ENCODE results near the gene ACTR3C.
"Not testable (repeated sequence)": the region's sequence is repeated elsewhere in the genome, so short reads cannot be mapped to it uniquely, and the experiment has no call there.

ACTR3C gene

DNA sequence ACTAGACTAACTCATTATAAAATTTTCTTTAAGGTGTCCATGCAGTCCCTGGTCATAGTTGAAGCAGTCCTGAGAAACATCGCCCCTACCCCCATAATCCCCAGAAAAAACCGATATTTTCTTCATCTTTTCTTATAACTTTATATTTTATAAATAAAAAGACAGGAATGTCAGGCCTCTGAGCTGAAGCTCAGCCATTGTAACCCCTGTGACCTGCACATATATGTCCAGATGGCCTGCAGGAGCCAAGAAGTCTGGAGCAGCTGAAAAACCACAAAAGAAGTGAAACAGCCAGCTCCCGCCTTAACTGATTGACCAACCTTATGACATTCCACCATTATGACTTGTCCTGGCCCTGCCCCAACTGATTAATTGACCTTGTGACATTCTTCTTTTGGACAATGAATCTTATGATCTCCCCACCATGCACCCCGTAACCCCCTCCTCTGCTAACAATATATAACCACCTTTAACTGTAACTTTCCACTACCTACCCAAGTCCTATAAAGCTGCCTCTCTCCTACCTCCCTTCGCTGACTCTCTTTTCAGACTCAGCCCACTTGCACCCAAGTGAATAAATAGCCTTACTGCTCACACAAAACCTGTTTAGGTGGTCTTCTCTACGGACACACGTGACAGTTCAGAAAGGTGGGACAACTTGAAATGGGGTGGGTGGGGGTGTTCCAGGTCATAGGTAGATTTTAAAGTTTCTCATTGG, 10.5 kb downstream of the ACTR3C start:
- ATAC-seq = not testable (repeated sequence)

DNA sequence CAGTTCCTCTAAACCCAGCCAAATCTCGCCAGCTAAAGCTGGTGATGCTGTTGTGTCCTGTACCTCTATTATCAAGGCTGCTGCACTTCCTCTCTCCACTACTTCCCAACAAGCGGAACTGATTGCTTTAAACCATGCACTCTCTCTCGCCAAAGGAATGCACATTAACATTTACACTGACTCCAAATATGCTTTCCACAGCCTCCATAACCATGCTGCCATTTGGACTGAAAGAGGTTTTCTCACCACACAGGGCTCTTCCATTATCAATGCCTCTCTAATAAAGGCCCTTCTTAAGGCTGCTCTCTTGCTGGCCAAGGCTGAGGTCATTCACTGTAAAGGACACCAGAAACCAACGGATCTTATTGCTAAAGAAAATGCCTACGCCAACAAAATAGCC, 11.6 kb downstream of the ACTR3C start:
- no peak for ATAC-seq

DNA sequence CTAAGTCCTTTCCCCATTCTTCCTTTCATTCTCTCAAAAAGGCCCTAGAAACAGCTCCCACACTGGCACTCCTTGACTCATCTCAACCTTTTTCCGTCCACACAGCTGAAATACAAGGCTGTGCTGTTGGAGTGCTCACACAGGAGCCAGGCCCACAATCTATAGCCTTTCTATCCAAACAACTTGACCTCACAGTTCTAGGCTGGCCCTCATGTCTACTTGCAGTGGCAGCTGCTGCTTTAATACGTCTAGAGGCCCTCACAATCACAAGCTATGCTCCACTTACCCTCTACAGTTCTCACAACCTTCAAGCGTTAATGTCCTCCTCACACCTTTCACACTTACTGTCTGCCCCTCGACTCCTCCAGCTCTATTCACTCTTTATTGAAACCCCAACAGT, 12.2 kb downstream of the ACTR3C start:
- ATAC-seq = no peak

DNA sequence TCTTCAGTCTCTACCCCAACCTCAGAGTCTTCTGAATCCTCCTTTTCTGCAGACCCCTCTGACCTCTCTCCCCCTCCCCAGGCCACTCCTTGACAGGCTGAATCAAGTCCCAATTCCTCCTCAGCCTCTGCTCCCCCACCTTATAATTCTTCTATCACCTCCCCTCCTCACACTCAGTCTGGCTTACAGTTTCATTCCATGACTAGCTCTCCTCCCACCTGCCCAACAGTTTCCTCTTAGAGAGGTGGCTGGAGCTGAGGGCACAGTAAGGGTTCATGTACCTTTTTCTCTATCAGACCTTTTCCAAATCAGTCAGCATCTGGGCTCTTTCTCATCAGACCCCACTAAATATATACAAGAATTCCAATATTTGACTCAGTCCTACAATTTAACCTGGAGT, 14.8 kb downstream of the ACTR3C start:
- no peak for ATAC-seq

DNA sequence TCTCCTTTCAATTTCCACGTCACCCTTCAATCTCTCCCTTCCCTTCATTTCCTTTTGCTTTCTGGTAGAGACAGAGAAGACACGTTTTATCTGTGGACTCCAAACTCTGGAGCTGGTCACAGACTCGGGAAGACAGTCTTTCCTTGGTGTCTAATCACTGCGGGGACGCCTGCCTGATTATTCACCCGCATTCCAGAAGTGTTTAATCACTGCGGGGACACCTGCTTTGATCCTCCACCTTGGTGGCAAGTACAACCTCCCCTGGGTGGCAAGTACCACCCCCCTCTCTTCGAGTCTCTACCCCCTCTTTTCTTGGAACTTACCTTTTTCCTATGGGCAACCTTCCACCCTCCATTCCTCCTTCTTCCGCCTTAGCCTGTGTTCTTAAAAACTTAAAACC, 15.4 kb downstream of the ACTR3C start:
- no peak for ATAC-seq

DNA sequence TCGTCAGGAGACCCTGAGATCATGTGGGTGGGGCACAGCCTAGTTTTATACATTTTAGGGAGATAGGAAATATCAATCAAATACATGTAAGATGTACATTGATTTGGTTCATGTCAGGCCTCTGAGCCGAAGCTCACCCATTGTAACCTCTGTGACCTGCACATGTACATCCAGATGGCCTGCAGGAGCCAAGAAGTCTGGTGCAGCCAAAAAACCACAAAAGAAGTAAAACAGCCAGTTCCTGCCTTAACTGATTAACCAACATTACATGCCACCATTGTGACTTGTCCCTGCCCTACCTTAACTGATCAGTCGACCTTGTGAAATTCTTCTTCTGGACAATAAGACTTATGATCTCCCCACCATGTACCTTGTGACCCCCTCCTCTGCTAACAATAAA, 16.2 kb downstream of the ACTR3C start:
- no peak for ATAC-seq

DNA sequence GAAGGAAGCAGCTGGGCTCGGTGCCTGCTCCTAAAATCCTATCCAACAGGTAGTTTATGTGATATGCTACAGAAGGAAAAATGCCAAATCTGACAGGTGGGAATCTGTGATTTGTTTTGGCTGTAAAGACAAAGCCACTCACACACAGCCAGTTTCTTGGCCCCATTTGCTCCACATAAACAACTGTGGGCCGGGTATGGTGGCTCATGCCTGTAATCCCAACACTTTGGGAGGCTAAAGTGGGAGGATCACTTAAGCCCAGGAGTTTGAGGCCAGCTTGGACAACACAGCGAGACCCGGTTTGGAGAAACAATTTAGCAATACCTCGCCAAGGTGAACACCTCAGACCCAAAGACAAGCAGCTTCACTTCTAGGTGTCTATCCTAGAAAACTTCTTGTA, 17.0 kb downstream of the ACTR3C start:
- ATAC-seq = not testable (repeated sequence)

DNA sequence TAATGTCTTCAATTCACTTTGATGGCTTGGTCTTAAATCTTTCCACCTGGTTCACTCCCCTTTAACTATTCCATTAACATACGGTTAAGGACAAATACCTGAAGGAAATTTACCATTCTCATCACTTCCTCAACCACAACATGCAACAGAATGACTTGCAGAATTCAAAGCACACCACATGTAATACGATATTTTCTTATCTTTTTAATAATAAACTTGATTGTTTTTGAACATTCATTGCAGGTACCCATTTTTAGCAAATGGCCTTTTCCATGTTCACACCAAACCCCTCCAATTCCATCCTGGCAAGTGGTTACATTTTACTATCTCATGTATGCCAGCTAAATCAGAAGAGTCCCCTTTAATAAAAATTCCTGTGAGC, 17.5 kb downstream of the ACTR3C start:
- not testable (repeated sequence) for ATAC-seq

DNA sequence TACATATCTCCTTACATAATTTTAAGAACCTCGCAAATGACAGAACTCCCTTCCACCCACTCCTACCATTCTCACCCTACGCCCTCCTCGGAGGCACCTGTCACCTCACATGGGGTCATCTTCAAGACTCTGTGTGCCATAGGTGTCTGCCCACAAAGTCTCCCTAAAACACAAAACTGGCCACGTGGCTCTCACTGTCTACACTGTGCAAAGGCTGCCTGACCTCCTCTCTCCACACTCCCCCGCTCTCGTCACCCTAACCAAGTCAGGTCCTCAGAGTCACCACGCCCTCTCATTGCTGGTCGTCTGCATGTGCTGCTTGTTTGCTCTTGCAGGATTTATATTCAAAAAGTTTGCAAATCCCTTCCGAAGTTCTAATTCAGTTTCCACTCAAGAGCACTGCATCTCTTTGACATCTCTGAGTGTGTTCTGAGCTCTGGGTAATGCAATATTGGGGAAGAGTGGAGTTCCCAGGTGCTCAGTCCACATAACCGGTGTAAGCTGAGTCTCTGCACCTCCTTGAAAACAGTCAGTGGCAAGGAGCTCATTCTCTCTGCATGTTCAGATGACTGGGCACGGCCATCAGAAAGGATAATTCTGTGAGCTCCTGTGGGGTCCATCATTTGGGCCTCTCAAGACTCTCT, 18.0 kb downstream of the ACTR3C start:
- ATAC-seq = not testable (repeated sequence)

DNA sequence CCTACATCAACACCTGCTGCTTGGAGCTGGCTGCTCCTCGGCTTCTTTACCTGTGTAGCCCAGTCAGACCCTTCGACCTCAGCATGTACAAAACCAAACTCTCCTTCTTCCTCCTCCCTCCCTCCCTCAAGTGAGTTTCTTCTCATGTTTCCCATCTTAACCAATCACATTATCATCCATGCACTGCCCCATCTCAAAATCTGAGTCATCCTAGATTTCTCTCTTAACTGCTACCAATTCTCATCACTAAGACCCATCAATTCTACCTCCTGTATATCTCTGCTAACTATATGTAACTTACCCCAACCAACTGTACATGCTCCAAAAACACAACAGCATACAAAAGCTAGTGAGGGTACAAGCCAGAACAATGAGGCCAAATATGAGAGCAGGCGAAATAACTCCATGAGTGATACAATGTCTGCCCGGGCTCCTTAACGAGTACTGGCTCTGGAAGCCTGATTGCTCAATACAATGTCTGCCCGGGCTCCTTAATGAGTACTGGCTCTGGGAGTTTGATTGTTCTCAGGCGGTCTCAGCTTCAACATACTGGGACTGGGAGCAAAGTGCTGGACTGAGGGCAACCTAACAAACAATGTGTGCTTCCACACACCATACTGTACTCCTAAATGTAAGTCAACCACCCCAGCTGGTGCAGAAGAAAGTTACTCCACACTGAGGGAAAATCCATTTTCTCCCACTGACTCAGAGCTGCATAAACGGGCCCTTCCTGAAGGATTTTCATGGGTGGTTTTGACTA, 18.7 kb downstream of the ACTR3C start:
- ATAC-seq = not testable (repeated sequence)

DNA sequence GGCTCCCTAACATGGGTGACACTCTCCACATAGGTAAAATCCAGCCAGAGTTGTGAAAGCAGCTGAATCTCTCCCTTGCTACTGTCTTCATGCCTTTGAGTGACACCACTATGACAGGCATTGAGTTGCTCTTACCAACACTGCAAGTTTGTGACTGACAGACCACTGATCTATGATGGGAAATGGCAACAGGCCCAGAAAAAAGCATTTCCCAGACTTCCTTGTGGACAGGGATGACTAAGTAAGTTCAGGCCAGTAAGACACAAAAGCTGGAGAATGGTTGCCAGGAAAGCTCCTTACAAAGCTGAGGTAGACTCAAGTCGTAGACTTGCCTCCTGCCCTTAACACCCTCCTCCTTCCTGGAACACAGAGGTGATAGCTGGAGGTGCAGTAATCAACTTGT, 20.4 kb downstream of the ACTR3C start:
- not testable (repeated sequence) for ATAC-seq

DNA sequence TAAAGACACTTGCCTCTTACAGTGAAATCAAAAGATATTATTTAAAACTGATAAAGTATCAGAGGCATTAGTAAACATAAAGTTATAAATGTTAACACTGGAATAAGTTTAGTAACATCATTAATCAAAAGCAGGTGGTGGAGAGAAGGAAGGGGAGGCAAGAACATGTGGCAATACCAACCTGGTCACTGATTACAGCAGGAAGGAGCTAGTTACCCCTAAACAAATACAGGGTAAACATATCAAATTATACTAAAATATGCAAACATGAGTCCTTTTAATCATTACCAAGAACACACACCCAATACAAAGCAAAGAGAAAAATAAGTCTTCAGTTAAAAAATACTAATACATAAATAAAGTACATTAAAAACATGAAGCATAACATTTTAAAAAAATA, 25.4 kb downstream of the ACTR3C start:
- not testable (repeated sequence) for ATAC-seq

DNA sequence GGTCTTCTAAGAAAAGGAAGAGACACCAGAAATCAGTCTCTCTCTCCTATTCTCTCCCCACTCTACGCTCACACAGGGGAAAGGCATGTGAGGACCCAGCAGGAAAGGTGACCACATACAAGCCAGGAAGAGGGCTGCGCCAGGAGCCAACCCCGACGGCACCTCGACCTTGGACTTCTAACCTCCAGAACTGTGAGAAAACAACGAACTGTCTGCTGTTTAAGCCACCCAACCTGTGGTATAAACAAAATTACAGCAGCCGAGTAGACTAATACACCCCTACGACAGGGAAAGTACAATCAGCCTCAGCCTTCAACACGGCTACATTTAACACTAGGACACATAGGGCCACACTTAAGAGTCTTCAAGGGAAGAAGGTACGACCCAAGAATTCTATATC, 26.5 kb downstream of the ACTR3C start:
- not testable (repeated sequence) for ATAC-seq

DNA sequence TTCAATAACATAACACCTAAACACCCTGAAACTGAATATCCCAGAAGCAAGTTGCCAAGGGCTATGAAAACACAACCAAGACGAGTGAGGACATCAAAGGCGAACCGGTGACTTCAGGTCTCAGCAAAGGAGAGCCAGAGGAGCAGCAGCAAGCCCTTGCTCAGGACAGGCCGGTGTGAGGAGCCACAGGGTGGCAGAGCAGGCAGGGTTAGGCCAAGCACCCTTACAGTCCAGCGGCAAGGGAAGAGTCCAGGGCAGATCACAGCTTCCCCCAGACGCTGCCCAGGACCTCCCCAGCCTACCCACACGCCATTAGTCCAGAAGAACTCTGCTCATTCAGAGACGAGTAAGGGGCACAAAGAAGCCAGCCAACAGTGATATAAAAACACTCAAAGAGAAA, 27.7 kb downstream of the ACTR3C start:
- ATAC-seq = not testable (repeated sequence)

DNA sequence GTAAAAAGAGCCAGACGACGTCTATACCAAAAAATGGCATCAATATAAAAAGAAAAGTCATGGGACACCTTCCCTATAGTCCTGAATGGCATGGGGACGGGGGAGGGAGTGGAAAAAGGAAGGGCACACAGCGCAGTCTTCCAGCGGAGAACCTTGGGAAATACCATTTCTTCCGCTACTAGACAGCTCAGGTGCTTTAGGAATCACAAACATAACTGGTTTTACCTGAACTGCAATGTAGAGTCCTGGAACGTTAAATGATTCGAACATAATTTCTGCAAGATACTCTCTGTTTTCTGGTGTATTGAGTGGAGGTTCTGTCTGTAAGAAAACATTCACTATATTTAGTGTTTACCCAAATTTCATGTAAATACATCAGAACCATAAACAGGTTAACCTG, 28.3 kb downstream of the ACTR3C start:
- not testable (repeated sequence) for ATAC-seq

DNA sequence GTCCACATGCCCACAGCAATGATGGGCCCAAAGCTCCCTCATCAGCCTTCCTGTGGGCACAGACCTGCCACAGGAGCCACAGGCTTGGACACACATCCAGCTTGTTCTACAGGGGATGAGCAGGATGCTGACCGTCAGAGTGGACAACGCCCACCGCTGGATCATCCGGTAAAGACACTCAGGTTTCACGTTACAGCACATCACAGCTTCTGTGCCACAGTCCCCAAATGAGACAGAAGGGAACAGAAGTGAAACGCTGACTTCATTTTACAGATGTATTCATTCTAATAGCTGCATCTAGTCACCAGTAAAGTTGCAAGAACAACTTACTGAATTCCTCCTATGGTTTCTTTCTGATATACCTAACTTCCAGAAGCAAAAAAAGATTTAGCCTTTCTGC, 33.0 kb downstream of the ACTR3C start:
- ATAC-seq = not testable (repeated sequence)

DNA sequence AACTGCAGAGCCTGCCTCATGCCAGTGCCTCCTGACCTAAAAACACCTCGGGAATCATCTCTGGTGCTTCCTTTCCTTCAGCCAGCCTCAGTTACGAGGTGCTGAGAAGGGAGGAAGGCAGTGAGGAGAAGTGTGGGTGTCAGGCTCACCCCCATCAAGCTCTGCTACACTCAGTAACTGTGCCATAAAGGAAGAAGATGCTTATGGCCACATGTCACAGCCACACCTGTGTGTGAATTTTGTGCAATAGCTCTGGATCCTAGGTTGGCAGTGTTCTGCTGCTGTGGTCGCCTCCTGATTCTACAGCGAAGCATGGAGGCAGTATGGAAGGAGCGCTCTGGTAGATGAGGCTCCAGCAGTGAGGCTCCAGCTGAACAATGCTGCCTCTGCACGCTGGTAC, 34.5 kb downstream of the ACTR3C start:
- not testable (repeated sequence) for ATAC-seq

DNA sequence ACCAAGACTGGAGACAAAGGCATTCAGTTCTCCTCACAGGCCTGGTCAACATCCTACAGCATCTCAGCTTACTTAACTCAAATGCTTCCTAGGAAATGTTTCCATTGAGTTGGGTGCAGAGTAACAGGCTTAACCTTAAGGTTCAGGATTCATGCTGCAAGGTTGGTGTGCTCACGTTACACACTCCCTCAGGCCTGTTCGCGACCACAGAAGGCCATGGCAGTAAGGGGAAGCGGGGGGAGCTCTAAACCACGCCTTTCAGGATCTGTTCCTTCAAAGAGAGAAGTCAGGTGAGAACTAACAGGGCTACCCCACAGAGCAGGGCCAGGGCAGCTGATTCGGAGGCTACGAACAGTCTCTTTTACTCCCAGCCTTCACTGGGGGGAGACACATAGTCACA, 35.5 kb downstream of the ACTR3C start:
- not testable (repeated sequence) for ATAC-seq

DNA sequence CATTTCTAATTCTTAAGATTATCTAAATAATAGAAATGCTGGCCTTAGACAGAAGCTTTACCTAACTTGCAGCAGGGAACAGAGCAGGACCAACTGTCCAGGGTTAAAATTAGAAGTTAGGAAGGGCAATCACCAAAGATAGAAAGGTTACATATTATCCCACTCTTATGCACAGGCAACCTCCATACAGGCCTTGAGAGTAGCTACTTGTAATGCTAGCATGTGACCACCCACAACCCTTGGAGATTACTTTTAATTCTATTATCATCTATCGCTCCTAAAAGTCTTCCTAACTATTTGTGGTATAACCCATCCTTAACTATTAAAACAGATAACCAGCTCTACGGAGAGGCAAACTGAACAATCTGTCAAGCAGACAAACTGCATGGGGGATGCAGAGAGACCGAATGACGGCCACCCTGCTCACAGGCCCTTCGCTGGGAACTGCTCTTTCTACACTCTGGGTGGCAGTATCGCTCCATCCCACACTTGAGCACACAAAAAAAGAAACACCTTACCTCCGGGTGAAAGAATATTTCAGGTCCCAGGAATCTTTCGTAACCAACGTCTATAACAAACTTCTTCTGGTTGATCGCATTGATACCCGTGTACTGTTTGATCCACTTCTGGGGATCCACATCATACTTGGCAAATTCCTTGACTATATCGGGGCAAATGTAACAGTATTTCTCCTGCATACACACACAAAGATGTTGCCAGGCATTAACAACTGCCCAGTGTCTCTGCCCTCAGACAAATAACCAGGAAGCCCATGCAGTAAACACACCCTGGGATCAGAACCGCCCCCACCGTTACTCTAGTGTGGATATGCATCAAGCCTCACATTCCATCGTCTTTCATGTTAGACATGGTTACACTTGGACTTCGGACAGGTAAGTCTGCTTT, 37.2 kb downstream of the ACTR3C start:
- peak; percentile 57 to 61 for ATAC-seq

DNA sequence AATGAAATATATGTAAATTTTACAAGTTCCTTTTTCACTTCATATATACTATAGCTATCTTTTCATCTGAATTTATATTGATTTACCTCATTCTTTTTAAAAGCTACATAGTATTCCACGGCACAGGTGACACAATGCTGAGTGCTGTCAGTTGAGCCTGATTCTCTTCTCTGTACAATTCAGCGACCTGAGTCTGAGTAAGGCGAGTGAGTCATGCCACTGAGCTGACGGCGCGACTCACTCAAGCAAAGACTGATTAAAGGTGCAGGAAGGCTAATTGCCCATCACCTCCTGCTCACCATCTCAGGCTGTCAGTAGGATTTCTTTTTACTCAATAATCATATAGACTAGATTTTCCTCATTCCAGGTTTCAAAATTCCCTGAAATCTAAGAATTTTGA, 39.7 kb downstream of the ACTR3C start:
- peak; percentile 93 to 95 for ATAC-seq

DNA sequence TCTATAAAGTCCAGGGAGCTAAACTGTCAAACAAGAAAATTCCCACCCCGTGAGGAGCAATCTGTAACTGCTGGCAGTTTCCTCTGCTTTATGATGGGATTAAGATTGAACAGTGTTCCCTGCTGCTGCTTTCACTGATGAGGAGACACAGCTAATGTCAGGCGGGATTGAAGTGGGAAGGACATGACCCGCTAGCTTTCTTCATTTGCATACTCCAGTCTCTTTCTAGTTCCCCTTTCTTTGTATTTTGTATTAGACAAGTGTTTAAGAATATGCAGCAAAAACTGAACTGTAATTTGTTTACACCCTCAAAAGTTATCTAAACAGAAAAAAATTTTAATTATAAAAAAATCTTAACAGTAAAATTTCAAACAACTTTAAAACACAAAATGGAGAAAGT, 40.2 kb downstream of the ACTR3C start:
- not testable (repeated sequence) for ATAC-seq

DNA sequence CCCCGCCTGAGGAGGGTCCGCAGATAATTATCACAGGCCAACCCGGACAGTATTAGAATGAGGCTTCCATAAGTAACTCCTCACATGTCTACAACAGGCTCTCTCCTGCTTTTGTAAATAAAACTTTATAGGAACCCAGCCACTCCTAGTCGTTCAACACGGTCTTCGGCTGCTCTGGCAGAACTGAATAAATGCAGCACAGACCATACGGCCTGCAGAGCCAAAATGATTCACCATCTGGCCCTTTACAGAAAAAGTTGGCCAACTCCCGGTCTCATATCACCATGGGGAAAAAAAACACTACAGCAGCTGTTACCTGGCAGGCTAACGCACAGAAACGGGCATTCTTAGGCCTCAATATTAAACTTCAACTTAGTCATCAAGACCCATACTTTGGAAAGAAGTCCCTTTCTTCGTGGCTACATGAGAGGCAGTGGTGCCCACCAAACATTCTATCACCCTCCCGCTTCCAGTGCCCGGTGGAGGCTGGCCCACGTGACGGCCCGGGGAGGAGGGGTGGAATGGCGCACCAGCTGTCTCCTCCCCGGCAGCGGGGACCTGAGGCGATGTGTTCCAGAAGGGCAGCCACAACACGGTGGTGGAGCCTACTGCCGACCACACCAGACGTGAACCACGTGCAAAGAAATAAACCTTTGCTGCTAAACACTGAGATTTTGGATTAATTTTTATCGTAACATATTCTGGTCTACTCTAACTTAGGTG, 41.5 kb downstream of the ACTR3C start:
- not testable (repeated sequence) for ATAC-seq
